Measurements from ENCODE around the gene ACO2.
"Not testable (repeated sequence)": the region's sequence is repeated elsewhere in the genome, so short reads cannot be mapped to it uniquely, and the experiment has no call there.

Gene ACO2

DNA sequence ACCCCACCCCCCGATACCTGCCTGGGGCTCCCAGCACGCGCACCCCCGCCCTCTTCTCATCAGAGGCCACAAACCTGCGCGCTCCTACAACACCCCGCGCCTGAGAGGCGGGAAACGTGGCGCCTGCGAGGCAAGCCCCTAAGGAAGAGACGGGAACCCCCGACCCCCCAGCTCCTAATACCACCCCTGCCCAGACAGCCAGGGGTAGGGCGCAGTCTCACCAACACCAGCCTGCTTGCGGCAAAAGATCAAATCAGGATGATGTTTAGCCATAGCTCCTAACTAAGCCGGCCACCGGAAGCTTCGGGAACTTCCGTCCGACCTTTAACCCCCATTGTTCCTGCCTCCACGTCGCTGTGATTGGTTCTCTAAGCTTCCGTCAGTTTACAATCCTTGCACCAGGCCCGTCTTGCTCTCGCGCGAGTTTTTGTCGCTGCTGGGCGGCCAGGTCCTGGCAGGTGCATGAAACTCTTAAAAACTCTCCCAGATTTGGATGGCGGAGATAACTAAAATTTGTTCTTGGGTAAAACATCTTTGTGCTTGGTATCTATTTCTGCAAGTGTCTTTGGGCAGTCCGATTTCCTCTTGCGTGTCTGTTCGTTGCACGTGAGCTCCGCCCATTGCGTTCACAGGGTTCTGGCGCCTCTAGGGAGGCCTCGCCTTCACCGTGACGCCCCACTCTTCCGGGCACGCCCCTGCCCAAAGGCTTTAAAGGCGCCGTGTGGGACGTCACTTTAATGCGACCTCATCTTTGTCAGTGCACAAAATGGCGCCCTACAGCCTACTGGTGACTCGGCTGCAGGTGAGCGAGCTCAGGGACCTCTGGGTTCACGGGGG lies at the start of gene ACO2, which contains the start of gene PHF5A:
ACO2 (plus strand) TSS at position 737 of the 837 bp plus-strand sequence; CDS start at position 767, 30 bp downstream.
PHF5A (minus strand) TSS at position 312 of the 837 bp plus-strand sequence; CDS start at position 273, 39 bp downstream.
- peak; percentile 93 to 98 for DNase-seq (ENCODE audit: low read depth in 2 of 2)

- DNase-seq (ENCODE audit: low read depth in 2 of 2): no peak
Measured at GRCh38 chr22:41425660-41426365, 43.1 kb upstream of the ACO2 start.

- DNase-seq (ENCODE audit: low read depth in 2 of 2): no peak
Measured at GRCh38 chr22:41429232-41429950, 39.5 kb upstream of the ACO2 start.

DNA sequence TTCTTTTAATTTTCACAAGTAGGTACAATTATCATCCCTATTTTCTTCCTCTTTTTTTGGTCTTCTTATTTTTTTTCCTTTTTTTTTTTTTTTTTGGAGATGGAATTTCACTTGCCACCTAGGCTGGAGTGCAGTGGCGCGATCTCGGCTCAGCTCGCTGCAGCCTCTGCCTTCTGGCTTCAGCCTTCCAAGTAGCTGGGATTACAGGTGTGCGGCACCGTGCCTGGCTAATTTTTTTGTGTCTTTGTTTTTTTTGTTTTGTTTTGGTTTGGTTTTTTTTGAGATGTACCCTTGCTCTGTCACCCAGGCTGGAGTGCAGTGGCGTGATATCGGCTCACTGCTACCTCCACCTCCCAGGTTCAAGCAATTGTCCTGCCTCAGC lies 39.0 kb upstream of the ACO2 start:
- DNase-seq (ENCODE audit: low read depth in 2 of 2): no peak

- DNase-seq (ENCODE audit: low read depth in 2 of 2): no peak
Measured at GRCh38 chr22:41431656-41432055, 37.3 kb upstream of the ACO2 start.

GRCh38 chr22:41433480-41433879 lies 35.4 kb upstream of the ACO2 start:
- not testable (repeated sequence) for DNase-seq (ENCODE audit: low read depth in 2 of 2)

DNA sequence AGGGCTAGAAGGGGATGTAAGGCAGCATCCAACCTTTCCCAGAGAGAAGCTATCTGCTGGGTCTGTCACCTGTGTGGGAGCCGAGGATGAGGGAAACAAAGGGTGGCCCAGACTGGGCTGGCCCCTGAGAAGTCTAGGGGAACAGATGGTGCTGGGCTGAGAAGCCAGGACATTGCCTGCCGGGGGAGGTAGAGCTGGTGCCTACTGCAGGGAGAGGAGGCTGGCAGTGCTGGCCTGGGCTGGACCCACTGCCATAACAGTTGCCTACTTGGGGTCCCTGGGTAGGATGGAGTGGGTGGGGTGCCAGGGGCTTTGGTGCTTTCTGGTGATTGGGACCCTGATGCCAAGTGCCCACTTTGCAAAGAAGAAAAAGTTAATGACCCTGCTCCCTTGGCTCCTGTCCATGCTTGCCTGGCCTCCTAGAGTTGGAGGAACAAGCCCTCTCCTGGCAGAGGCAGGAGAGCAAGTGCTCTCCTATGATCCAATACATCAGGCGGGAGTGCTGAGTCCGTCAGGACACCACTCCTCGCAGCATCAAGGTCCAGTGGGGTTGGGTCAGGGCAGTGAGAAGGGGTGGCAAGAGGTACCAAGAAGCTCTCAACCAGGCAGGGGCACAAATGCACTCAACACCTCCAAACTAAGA lies 34.4 kb upstream of the ACO2 start:
- DNase-seq (ENCODE audit: low read depth in 2 of 2): not testable (repeated sequence)

GRCh38 chr22:41435560-41435959 lies 33.4 kb upstream of the ACO2 start:
- DNase-seq (ENCODE audit: low read depth in 2 of 2): no peak

DNA sequence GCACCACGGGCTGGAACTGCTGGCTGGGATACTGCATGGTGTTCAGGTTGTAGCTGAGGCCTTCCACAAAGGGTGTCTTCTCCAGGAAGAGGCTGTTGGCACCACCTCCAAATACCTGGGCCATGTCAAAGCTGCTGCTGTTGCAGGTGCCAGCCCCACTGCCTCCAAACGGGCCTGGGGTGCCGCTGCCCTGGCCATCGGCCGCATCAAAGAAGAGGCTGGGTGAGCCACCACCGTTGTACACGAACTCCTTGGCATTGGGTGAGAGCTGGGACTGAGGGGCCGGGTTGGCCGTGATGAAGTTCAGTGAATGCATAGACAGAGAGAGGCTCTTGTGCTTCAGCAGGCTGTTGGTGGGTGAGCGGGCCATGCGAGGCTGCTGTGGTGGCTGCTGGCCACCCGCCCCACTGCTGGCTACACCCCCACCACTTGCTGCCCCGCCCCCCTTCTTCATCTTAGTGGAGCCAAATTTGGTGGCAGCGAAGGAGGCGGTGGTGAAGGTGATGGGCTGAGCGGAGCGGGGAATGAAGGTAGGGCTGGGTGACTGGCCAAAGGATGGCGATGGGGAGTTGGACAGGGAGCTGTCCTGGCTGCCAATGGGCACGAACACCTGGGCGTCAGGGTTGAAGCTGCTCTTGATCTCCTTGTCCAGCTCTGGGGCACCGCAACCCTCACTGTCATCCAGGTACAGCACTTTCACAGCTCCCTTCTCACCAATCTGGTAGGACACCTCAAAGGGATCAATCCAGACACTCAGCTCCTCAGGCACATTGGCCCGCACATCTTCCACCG lies 32.4 kb upstream of the ACO2 start:
- no peak for DNase-seq (ENCODE audit: low read depth in 2 of 2)

GRCh38 chr22:41437198-41437597 lies 31.7 kb upstream of the ACO2 start:
- no peak for DNase-seq (ENCODE audit: low read depth in 2 of 2)

DNA sequence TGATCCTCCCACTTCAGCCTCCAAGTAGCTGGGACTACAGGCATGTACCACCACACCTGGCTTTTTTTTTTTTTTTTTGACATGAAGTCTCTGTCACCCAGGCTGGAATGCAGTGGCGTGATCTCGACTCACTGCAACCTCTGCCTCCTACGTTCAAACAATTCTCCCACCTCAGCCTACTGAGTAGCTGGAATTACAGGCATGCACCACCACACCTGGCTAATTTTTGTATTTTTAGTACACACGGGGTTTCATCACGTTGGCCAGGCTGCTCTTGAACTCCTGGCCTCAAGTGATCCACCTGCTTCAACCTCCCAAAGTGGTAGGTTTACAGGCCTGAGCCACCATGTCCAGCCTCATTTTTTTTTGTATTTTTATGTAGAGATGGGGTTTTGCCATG lies 28.4 kb upstream of the ACO2 start:
- DNase-seq (ENCODE audit: low read depth in 2 of 2): not testable (repeated sequence)

- DNase-seq (ENCODE audit: low read depth in 2 of 2): no peak
Measured at GRCh38 chr22:41442240-41442792, 26.6 kb upstream of the ACO2 start.

- peak; percentile 81 to 85 for DNase-seq (ENCODE audit: low read depth in 2 of 2)
Measured at GRCh38 chr22:41444360-41445128, 24.4 kb upstream of the ACO2 start.

- DNase-seq (ENCODE audit: low read depth in 2 of 2): no peak
Measured at GRCh38 chr22:41445129-41446056, 23.5 kb upstream of the ACO2 start.

DNA sequence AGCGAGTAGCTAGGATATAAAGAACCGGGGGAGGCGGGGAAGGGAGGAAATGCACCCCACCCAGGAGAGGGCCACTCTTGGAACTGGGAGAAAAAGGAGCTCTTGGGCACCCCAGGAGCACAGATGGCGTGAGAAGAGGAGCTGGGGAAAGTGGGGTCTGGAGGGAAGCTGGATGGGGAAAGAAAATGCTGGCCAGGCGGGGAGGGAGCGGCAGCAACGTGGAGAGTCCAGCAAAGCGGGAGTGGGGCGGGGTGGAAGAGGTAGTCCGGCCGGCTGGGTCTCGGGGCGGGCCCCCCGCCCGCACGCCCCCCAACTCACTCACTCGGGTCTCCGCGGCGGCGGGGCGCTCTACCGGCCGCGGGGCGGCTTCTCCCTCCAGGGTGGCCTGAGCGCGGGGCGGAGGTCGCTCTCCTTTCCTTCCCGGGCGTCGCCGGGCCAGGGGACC lies 22.8 kb upstream of the ACO2 start:
- DNase-seq (ENCODE audit: low read depth in 2 of 2): no peak

GRCh38 chr22:41446639-41447434 lies 22.1 kb upstream of the ACO2 start, which contains the start of gene TOB2:
TOB2 (minus strand) TSS chr22:41446801; CDS start chr22:41437345, 9,456 bp downstream.
- peak; percentile 90 to 93 for DNase-seq (ENCODE audit: low read depth in 2 of 2)

GRCh38 chr22:41447435-41448188 lies 21.3 kb upstream of the ACO2 start:
- DNase-seq (ENCODE audit: low read depth in 2 of 2): peak; percentile 37 to 45

Measured in stimulated activated CD8-positive, alpha-beta memory T cell treated with anti-CD3 and anti-CD28 coated beads, Interleukin-2, amount 100 ng/mL, for 48 hours (primary cell).